BJ (cell line): ENCODE data around the gene WDFY2. TPM values are rescaled to one million over a fixed set of nuclear protein-coding genes. Genes with fewer than 3 reads are reported as not detected.

Experiments used
- CTCF ChIA-PET: fragments of 350-600 bp; formaldehyde crosslinking; extraction: SDS; loops from one replicate; lab custom pipeline; 2021; ENCODE audit warnings: antibody characterized with exemption, inconsistent platforms; lab: Yijun Ruan, JAX
- POLR2A ChIA-PET: fragments of 300-600 bp; sonication (Branson Sonifier 250); formaldehyde crosslinking; extraction: SDS; loops from one replicate; lab custom pipeline; 2021; ENCODE audit warnings: antibody characterized with exemption; lab: Charles Lee
- DNase-seq: peaks from one replicate; pipeline ENCODE4 v3.0.0-alpha.2; 2011; ENCODE audit warnings: low read depth
- H3K27me3 ChIP-seq: 2 replicates; pipeline ENCODE4 v1.6.0; 2011; ENCODE audit warnings: low read length; ENCODE audit not compliant: control insufficient read depth, insufficient read depth
- H3K36me3 ChIP-seq: 2 replicates; pipeline ENCODE4 v1.5.1; 2011; ENCODE audit warnings: low read length; ENCODE audit not compliant: control insufficient read depth, insufficient read depth
- H3K4me3 ChIP-seq: 2 replicates; pipeline ENCODE4 v1.5.1; 2011; ENCODE audit warnings: low read depth, mild to moderate bottlenecking, control low read depth, low read length
- polyA plus RNA-seq: library from polyadenylated mRNA; depleted of rRNA; stranded (reverse); fragments of >200 nt; gene quantifications from 2 replicates; pipeline ENCODE4 v1.2.3, GENCODE V29; 2011
- TF ChIP-seq, protein P1 (sequence below): IDR thresholded peaks from 2 replicates; pipeline ENCODE4 v1.5.1; 2011; ENCODE audit warnings: low read depth, mild to moderate bottlenecking, control low read depth, inconsistent platforms, low read length, moderate library complexity; ENCODE audit not compliant: insufficient read depth

WDFY2 gene
- polyA plus RNA-seq, 1 experiment: 4.3 TPM

DNA sequence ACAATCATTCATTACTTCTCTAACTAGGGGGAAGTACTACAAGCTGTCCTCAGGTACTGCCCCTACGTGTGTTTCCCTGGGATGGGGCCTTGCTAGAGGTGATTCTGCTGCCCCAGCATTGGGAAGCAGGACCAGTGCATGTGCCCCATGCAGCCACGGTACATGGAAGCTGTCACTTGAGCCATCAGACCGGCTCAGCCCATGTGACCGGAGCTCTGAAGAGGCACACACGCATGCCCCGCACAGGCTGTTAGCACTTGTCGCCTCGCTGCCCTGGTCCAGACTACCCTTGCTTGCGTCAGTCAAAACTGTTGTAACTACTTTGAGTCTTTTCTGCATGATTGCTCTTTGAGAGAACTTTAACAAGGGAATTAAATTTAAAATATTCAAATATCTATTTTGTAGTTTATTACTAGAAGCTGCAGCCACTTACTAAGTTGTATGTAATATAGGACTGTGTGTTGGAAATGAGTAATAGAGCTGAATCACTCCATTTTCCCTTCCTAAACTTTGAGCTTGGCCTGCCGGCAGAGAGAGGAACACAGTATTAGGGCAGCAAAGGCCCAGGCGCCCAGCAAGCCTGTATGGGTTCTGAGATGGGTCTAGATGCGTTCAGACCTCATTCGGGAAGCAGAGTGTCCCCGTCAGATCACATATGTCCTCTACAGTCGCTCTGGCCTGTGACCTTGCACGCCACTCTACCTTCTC, 177.5 kb downstream of the WDFY2 start:
- H3K36me3 ChIP-seq: 0 out of 2 replicates have a peak, but pooled peaks cover 1% of the 10 kb centered on the region
- no peaks in the 10 kb centered on the region for H3K27me3 ChIP-seq
- ChIA-PET CTCF (interaction anchor here (1.0 kb wide), 2 partner anchors 20 to 25 kb away, joined by 3 read pairs; no protein-coding TSS in a partner anchor), POLR2A (no interaction called here)
- H3K4me3 ChIP-seq: no peak overlapping the region
- TF ChIP-seq, protein P1, sequence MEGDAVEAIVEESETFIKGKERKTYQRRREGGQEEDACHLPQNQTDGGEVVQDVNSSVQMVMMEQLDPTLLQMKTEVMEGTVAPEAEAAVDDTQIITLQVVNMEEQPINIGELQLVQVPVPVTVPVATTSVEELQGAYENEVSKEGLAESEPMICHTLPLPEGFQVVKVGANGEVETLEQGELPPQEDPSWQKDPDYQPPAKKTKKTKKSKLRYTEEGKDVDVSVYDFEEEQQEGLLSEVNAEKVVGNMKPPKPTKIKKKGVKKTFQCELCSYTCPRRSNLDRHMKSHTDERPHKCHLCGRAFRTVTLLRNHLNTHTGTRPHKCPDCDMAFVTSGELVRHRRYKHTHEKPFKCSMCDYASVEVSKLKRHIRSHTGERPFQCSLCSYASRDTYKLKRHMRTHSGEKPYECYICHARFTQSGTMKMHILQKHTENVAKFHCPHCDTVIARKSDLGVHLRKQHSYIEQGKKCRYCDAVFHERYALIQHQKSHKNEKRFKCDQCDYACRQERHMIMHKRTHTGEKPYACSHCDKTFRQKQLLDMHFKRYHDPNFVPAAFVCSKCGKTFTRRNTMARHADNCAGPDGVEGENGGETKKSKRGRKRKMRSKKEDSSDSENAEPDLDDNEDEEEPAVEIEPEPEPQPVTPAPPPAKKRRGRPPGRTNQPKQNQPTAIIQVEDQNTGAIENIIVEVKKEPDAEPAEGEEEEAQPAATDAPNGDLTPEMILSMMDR: no peak
- no peak for DNase-seq

DNA sequence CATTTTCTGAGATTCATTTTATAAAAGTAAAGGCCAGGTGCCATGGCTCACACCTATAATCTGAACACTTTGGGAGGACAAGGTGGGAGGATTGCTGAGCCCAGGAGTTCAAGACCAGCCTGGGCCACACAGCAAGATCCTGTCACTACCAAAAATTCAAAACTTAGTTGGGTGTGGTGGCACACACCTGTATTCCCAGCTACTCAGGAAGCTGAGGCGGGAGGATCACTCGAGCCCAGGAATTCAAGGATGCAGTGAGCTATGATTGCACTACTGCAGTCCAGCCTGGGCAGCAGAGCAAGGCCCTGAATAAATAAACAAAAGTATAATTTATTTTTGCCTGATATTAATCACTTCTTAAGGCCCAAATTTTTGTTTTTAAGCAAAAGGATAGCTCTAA, 179.2 kb downstream of the WDFY2 start:
- Histone ChIP-seq H3K36me3 (0 out of 2 replicates have a peak, but pooled peaks cover 1% of the 10 kb centered on the region), H3K4me3 (no peak overlapping the region), H3K27me3 (no peaks in the 10 kb centered on the region)
- CTCF ChIA-PET: interaction anchor here (1.5 kb wide), 1 partner anchor 17 kb away, joined by 3 read pairs; no protein-coding TSS in a partner anchor
- TF ChIP-seq, protein P1: no peak
- POLR2A ChIA-PET: no interaction called here
- DNase-seq: no peak

DNA sequence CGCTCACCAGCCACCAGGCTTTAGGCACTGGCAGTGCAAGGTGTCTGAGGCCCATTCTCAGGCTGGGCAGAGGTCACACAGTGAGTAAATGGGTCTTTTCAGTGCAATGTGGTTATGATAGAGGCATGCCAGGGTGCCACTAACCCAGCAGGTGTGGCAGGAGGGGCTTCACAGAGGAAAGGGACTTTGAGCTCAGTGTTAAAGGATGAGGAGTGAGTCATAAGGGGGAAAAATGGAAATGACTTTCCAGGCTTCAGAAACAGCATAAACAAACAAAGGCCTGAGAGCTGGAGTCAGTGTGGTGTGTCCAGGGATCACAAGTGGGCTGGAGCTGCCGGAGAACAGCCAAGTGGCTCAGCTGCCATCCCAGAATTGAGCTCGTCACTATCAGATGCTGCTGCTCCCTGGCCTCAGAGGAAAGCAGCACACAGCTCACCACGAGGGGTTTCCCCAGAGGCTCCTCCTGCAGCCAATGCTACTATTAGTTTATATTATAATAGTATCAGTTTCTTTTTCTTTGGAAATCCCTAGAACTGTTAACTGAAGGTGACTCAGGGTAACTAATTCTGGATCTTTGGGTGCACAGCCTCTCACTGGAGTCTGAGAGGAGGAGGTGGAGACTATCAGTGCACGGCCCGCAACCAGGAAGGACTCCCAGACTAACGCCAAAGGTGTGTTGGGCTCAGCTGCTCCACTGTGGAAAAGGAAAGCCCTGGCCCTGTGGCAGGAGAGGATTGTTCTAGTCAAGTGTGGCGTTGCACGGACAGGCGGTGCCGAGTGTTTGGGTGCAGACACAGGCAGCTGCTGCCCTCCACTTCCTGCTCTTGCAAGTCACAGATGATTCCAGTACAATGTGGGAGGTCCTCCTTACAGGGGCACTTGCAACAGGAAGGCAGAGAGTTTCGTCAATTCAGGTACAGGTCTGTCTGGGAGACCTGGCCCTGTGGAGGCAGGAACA, 180.2 kb downstream of the WDFY2 start:
- Histone ChIP-seq H3K4me3 (no peak overlapping the region), H3K36me3 (0 out of 2 replicates have a peak, but pooled peaks cover 1% of the 10 kb centered on the region), H3K27me3 (no peaks in the 10 kb centered on the region)
- CTCF ChIA-PET: interaction anchor here (1.0 to 1.5 kb wide), 3 partner anchors 10 to 358 kb away, joined by 3 to 5 read pairs (median 3); no protein-coding TSS in a partner anchor
- DNase-seq: no peak
- TF ChIP-seq, protein P1: no peak
- POLR2A ChIA-PET: interaction anchor here (0.5 kb wide), 1 partner anchor 24 kb away, joined by 3 read pairs; no protein-coding TSS in a partner anchor

DNA sequence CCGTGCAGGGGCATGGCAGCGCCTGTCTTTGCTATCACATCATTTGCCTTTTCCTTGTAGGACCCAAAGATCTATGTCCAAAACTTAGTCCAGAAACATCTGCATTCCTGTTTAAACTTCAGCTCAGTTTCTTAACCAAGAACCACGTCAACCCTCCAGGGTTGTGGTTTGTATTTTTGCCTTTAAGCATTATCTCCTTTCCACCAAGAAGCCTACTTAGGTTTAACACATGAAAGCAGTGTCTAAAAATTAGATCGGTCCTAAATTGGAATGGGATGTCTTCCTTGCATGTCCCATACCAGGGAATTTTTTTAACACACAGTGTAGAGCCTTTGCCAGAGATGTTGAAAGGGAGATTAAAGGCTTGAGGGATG, 180.9 kb downstream of the WDFY2 start:
- ChIA-PET CTCF (interaction anchor here (1.1 kb wide), 1 partner anchor 357 kb away, joined by 3 read pairs; no protein-coding TSS in a partner anchor), POLR2A (interaction anchor here (0.5 kb wide), 1 partner anchor 25 kb away, joined by 3 read pairs; no protein-coding TSS in a partner anchor)
- Histone ChIP-seq H3K4me3 (no peak overlapping the region), H3K36me3 (0 out of 2 replicates have a peak, but pooled peaks cover 1% of the 10 kb centered on the region), H3K27me3 (no peaks in the 10 kb centered on the region)
- TF ChIP-seq, protein P1: no peak
- no peak for DNase-seq
